SU-DHL-6 (cell line): ENCODE data around the gene NTSR1.

ENCODE experiments used
- H2AFZ ChIP-seq: fragments of 200-600 bp; sonication (generic); 2 replicates; pipeline ENCODE4 v1.6.1; 2014; ENCODE audit warnings: low read depth, mild to moderate bottlenecking, moderate library complexity, mixed read lengths, antibody characterized with exemption, low read length; ENCODE audit not compliant: severe bottlenecking
- H3F3A ChIP-seq: fragments of 200-600 bp; shearing (Covaris generic); 2 replicates; pipeline ENCODE4 v1.6.0; 2016; ENCODE audit warnings: antibody characterized with exemption, mild to moderate bottlenecking; ENCODE audit not compliant: insufficient read depth
- H3K27ac ChIP-seq: fragments of 200-600 bp; sonication (generic); 2 replicates; pipeline ENCODE4 v1.5.1; 2016; ENCODE audit warnings: low read depth, mild to moderate bottlenecking, low read length, moderate library complexity, mixed read lengths
- H3K27me3 ChIP-seq: fragments of 200-600 bp; sonication (generic), shearing (Covaris generic); 2 replicates; pipeline ENCODE4 v1.6.0; 2014; ENCODE audit warnings: mild to moderate bottlenecking, low read length
- H3K36me3 ChIP-seq: fragments of 200-600 bp; sonication (generic); 2 replicates; pipeline ENCODE4 v1.6.1; 2014; ENCODE audit warnings: mild to moderate bottlenecking, low read length, mixed read lengths
- H3K4me2 ChIP-seq: fragments of 300-600, 200-600 bp; shearing (Covaris generic), sonication (generic); 2 replicates; pipeline ENCODE4 v1.6.0; 2014; ENCODE audit warnings: low read length, low read depth, mild to moderate bottlenecking; ENCODE audit not compliant: poor library complexity, severe bottlenecking
- H3K4me3 ChIP-seq: fragments of 200-600 bp; sonication (generic); 2 replicates; pipeline ENCODE4 v1.5.1; 2014; ENCODE audit warnings: antibody characterized with exemption, low read length, mild to moderate bottlenecking, mixed read lengths; ENCODE audit not compliant: insufficient read depth, poor library complexity, severe bottlenecking
- H3K79me2 ChIP-seq: fragments of 200-600 bp; sonication (generic); 2 replicates; pipeline ENCODE4 v1.6.1; 2014; ENCODE audit warnings: mild to moderate bottlenecking, low read length, moderate library complexity; ENCODE audit not compliant: insufficient read depth
- H3K9ac ChIP-seq: fragments of 200-600 bp; sonication (generic); 2 replicates; pipeline ENCODE4 v1.7.0; 2014; ENCODE audit warnings: mild to moderate bottlenecking, low read length
- H3K9me2 ChIP-seq: fragments of 200-600 bp; sonication (generic); replicated peaks from 2 replicates; pipeline ENCODE4 v1.6.1; 2014; ENCODE audit warnings: low read length; ENCODE audit not compliant: insufficient read depth
- H3K9me3 ChIP-seq: fragments of 200-600 bp; sonication (generic); 2 replicates; pipeline ENCODE4 v1.6.1; 2014; ENCODE audit warnings: low read length, mixed read lengths; ENCODE audit not compliant: insufficient read depth
- H4K20me1 ChIP-seq: fragments of 200-600 bp; sonication (generic); 2 replicates; pipeline ENCODE4 v1.6.1; 2014; ENCODE audit warnings: low read depth, mild to moderate bottlenecking, antibody characterized with exemption, low read length, moderate library complexity, mixed read lengths
- CTCF ChIP-seq: fragments of 200-600 bp; sonication (generic); IDR thresholded peaks from one replicate; pipeline ENCODE4 v1.5.1; 2017; ENCODE audit warnings: antibody characterized with exemption, mild to moderate bottlenecking, low read length, moderate library complexity; ENCODE audit not compliant: insufficient read depth, poor library complexity, severe bottlenecking
- EZH2phosphoT487 ChIP-seq: fragments of 200-600 bp; sonication (generic), shearing (Covaris generic); conservative IDR thresholded peaks from 2 replicates; pipeline ENCODE4 v1.6.1; 2018; ENCODE audit warnings: mild to moderate bottlenecking, antibody characterized with exemption, low read length, moderate library complexity, mixed read lengths

Gene NTSR1

GRCh38 chr20:62737271-62737811 is 28.7 kb downstream of the NTSR1 start:
- H3K27ac ChIP-seq, result no peak overlapping the region
- no peaks in the 10 kb centered on the region for H3K9me3 ChIP-seq
- no peaks in the 10 kb centered on the region for H3K36me3 ChIP-seq
- H3K27me3 ChIP-seq, result no peaks in the 10 kb centered on the region
- H3K4me3 ChIP-seq, result no peak overlapping the region
- H4K20me1 ChIP-seq, result no peaks in the 10 kb centered on the region
- no peaks in the 10 kb centered on the region for H3K79me2 ChIP-seq
- H3F3A ChIP-seq, result no peaks in the 10 kb centered on the region
- H3K9me2 ChIP-seq, result no peaks in the 10 kb centered on the region
- H3K9ac ChIP-seq, result no peak overlapping the region
- H3K4me2 ChIP-seq, result no peak overlapping the region
- H2AFZ ChIP-seq, result no peak overlapping the region
- TF ChIP-seq EZH2phosphoT487, result no peak
- no peak for TF ChIP-seq CTCF

- Histone ChIP-seq H3K79me2 (no peaks in the 10 kb centered on the region), H3K27ac (no peak overlapping the region), H3K4me3 (no peak overlapping the region), H3F3A (no peaks in the 10 kb centered on the region), H4K20me1 (no peaks in the 10 kb centered on the region), H3K36me3 (no peaks in the 10 kb centered on the region), H3K4me2 (no peak overlapping the region), H2AFZ (no peak overlapping the region), H3K9me3 (no peaks in the 10 kb centered on the region), H3K27me3 (no peaks in the 10 kb centered on the region), H3K9me2 (no peaks in the 10 kb centered on the region), H3K9ac (no peak overlapping the region)
- TF ChIP-seq CTCF, result no peak
- TF ChIP-seq EZH2phosphoT487, result no peak
Measured at GRCh38 chr20:62738025-62738881, 29.6 kb downstream of the NTSR1 start.

GRCh38 chr20:62739067-62739466 is 30.4 kb downstream of the NTSR1 start:
- no peak overlapping the region for H3K27ac ChIP-seq

More at GRCh38 chr20:62739067-62739466, 30.4 kb downstream of the NTSR1 start:
- no peaks in the 10 kb centered on the region for H3K36me3 ChIP-seq
- H3F3A ChIP-seq, result no peaks in the 10 kb centered on the region
- H3K9me3 ChIP-seq, result no peaks in the 10 kb centered on the region
- TF ChIP-seq EZH2phosphoT487, result no peak
- no peak for TF ChIP-seq CTCF
- H2AFZ ChIP-seq, result no peak overlapping the region
- no peaks in the 10 kb centered on the region for H3K79me2 ChIP-seq
- no peak overlapping the region for H3K4me3 ChIP-seq
- no peak overlapping the region for H3K9ac ChIP-seq
- H3K4me2 ChIP-seq, result no peak overlapping the region
- no peaks in the 10 kb centered on the region for H3K9me2 ChIP-seq
- no peaks in the 10 kb centered on the region for H4K20me1 ChIP-seq
- H3K27me3 ChIP-seq, result no peaks in the 10 kb centered on the region
